Keratinocyte (primary cell): ENCODE measurements around the gene NLGN4X.

Experiments used
- EZH2 ChIP-seq: IDR thresholded peaks from one replicate; pipeline ENCODE4 v1.6.1; 2012; ENCODE audit warnings: inconsistent platforms, mild to moderate bottlenecking, low read length, moderate library complexity
- TF ChIP-seq, protein P1 (sequence below), 3 experiments: IDR thresholded peaks in 1 of 3; conservative IDR thresholded peaks in 1 of 3; optimal IDR thresholded peaks in 1 of 3; 2 replicates in 2 of 3; 3 replicates in 1 of 3; pipeline versions ENCODE3 to v1.5.1; 2011; ENCODE audit warnings: low read length in 3 of 3, mild to moderate bottlenecking in 3 of 3, moderate library complexity in 2 of 3, control low read depth in 1 of 3, inconsistent platforms in 1 of 3; ENCODE audit not compliant: insufficient read depth in 2 of 3; ENCODE audit errors: extremely low read depth in 1 of 3

DNA sequence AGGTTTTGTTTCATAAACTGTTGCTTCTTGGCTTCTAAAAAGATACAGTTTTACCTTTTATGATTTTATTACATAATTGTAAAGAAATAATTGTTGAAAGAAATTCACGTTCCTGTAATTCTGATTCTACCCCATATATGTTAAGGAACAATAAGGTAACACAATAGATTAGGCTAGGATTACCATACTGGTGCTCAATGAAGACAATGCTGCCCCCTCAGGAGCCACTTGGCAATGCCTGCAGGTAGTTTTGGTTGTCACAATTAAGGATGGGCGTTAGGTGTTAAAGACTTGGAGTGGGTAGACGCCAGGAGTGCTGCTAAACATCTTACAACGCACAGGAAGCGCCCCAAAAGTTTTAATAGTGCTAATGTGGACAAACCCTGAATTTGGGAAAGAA, 133.2 kb downstream of the NLGN4X start:
- TF ChIP-seq, protein P1, sequence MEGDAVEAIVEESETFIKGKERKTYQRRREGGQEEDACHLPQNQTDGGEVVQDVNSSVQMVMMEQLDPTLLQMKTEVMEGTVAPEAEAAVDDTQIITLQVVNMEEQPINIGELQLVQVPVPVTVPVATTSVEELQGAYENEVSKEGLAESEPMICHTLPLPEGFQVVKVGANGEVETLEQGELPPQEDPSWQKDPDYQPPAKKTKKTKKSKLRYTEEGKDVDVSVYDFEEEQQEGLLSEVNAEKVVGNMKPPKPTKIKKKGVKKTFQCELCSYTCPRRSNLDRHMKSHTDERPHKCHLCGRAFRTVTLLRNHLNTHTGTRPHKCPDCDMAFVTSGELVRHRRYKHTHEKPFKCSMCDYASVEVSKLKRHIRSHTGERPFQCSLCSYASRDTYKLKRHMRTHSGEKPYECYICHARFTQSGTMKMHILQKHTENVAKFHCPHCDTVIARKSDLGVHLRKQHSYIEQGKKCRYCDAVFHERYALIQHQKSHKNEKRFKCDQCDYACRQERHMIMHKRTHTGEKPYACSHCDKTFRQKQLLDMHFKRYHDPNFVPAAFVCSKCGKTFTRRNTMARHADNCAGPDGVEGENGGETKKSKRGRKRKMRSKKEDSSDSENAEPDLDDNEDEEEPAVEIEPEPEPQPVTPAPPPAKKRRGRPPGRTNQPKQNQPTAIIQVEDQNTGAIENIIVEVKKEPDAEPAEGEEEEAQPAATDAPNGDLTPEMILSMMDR (optimal IDR thresholded peaks at IDR 0.05 in 1 of 3, IDR thresholded peaks at IDR 0.05 in 1 of 3, conservative IDR thresholded peaks at IDR 0.05 in 1 of 3; ENCODE audit: extremely low read depth in 1 of 3, insufficient read depth in 2 of 3, low read length in 3 of 3): peak in 2 of 3 experiments; percentile 5 to 47
- no peak for TF ChIP-seq EZH2
